Endothelial cell of umbilical vein (primary cell): ENCODE measurements around the gene RBM20. TPM values are rescaled to one million over a fixed set of nuclear protein-coding genes. Genes with fewer than 3 reads are reported as not detected.

Source experiments
- BruUV-seq: library from RNA; stranded (reverse); fragments of 400-500 nt; replicated peaks from 2 replicates; lab custom pipeline; 2021; lab: Mats Ljungman, UMichigan
- CTCF ChIA-PET: fragments of 300-600, 350-600 bp; sonication (Branson Sonifier 250); formaldehyde crosslinking; loops from one replicate; lab custom pipeline; 2021; ENCODE audit warnings: antibody characterized with exemption, inconsistent platforms; lab: Charles Lee
- POLR2A ChIA-PET: fragments of 300-600, 350-600 bp; sonication (Branson Sonifier 250); formaldehyde crosslinking; loops from one replicate; lab custom pipeline; 2021; ENCODE audit warnings: antibody characterized with exemption, inconsistent platforms; lab: Charles Lee
- DNase-seq: peaks from one replicate; pipeline ENCODE4 v3.0.0-alpha.2; 2011; ENCODE audit warnings: low read depth, low spot score
- FAIRE-seq: peaks from 2 replicates; lab custom pipeline; 2011; peaks lifted over from hg19 to GRCh38; lab: Jason Lieb, UNC
- H2AFZ ChIP-seq: 2 replicates; pipeline ENCODE4 v1.6.0; 2012; ENCODE audit warnings: low read depth, low read length, control low read depth, inconsistent platforms
- H3K27ac ChIP-seq: 2 replicates; pipeline ENCODE4 v1.5.1; 2011; ENCODE audit warnings: low read depth, mild to moderate bottlenecking, control low read depth, low read length, moderate library complexity; ENCODE audit not compliant: insufficient read depth
- H3K27me3 ChIP-seq, 2 experiments: 2 replicates each; pipeline versions ENCODE4 v1.6.0 to v1.6.1; 2011; ENCODE audit warnings: low read length in 2 of 2, mixed read lengths in 1 of 2; ENCODE audit not compliant: control insufficient read depth in 2 of 2, insufficient read depth in 2 of 2
- H3K36me3 ChIP-seq, 2 experiments: 2 replicates in 1 of 2; 3 replicates in 1 of 2; pipeline ENCODE4 v1.5.1; 2011; ENCODE audit warnings: low read length in 2 of 2, mild to moderate bottlenecking in 1 of 2, moderate library complexity in 1 of 2; ENCODE audit not compliant: control insufficient read depth in 2 of 2, insufficient read depth in 2 of 2; ENCODE audit errors: extremely low read depth in 1 of 2
- H3K4me1 ChIP-seq: 3 replicates; pipeline ENCODE4 v1.5.1; 2011; ENCODE audit warnings: mild to moderate bottlenecking, low read length; ENCODE audit not compliant: control insufficient read depth, insufficient read depth; ENCODE audit errors: extremely low read depth
- H3K4me2 ChIP-seq: 2 replicates; pipeline ENCODE4 v1.6.1; 2011; ENCODE audit warnings: low read length, control low read depth, mixed read lengths; ENCODE audit not compliant: insufficient read depth
- H3K4me3 ChIP-seq, 3 experiments: fragments of 200-600 bp in 1 of 3; sonication (generic), shearing (Covaris generic) in 1 of 3; replicated peaks in 1 of 3; 2 replicates each; pipeline ENCODE4 v1.5.1; 2011 to 2016; ENCODE audit warnings: control low read depth in 3 of 3, low read length in 3 of 3, mild to moderate bottlenecking in 2 of 3, inconsistent platforms in 1 of 3, low read depth in 1 of 3, moderate library complexity in 1 of 3; ENCODE audit not compliant: insufficient read depth in 1 of 3
- H3K79me2 ChIP-seq: 2 replicates; pipeline ENCODE4 v1.6.0; 2012; ENCODE audit warnings: low read length, inconsistent platforms; ENCODE audit not compliant: control insufficient read depth, insufficient read depth
- H3K9ac ChIP-seq: replicated peaks from 2 replicates; pipeline ENCODE3; 2011; ENCODE audit warnings: low read length, control low read depth; ENCODE audit not compliant: insufficient read depth; ENCODE audit errors: extremely low read depth
- H3K9me1 ChIP-seq: replicated peaks from 3 replicates; pipeline ENCODE4 v1.6.0; 2011; ENCODE audit warnings: mild to moderate bottlenecking, low read length; ENCODE audit not compliant: control insufficient read depth, insufficient read depth; ENCODE audit errors: extremely low read depth
- H3K9me3 ChIP-seq: replicated peaks from 2 replicates; pipeline ENCODE4 v1.5.1; 2012; ENCODE audit warnings: low read length, inconsistent platforms; ENCODE audit not compliant: control insufficient read depth, insufficient read depth
- H4K20me1 ChIP-seq: replicated peaks from 2 replicates; pipeline ENCODE3; 2011; ENCODE audit warnings: mild to moderate bottlenecking, low read length; ENCODE audit not compliant: control insufficient read depth, insufficient read depth; ENCODE audit errors: extremely low read depth
- CTCF ChIP-seq, 2 donors: IDR thresholded peaks; 1 replicate in 1 of 2; 2 replicates in 1 of 2; pipeline ENCODE4 v1.5.1; 2011; ENCODE audit warnings: low read length in 2 of 2, mild to moderate bottlenecking in 2 of 2, moderate library complexity in 2 of 2, control low read depth in 1 of 2, inconsistent platforms in 1 of 2, low read depth in 1 of 2; ENCODE audit not compliant: insufficient read depth in 1 of 2; ENCODE audit errors: extremely low read depth in 1 of 2
- EZH2 ChIP-seq: IDR thresholded peaks from 2 replicates; pipeline ENCODE4 v1.6.1; 2012; ENCODE audit warnings: borderline replicate concordance, low read depth, mild to moderate bottlenecking, moderate library complexity, low read length, inconsistent platforms; ENCODE audit not compliant: severe bottlenecking
- FOS ChIP-seq: IDR thresholded peaks from 2 replicates; pipeline ENCODE4 v1.6.1; 2011; ENCODE audit warnings: mild to moderate bottlenecking, low read length, moderate library complexity, borderline replicate concordance; ENCODE audit not compliant: insufficient read depth
- GATA2 ChIP-seq: IDR thresholded peaks from 2 replicates; pipeline ENCODE4 v1.7.0; 2011; ENCODE audit warnings: low read depth, mild to moderate bottlenecking, moderate library complexity, mixed read lengths, low read length; ENCODE audit not compliant: insufficient read length, insufficient read depth
- JUN ChIP-seq: IDR thresholded peaks from 2 replicates; pipeline ENCODE4 v1.6.1; 2011; ENCODE audit warnings: borderline replicate concordance, low read depth; ENCODE audit not compliant: insufficient read length, insufficient read depth
- MYC ChIP-seq: IDR thresholded peaks from one replicate; pipeline ENCODE4 v1.6.1; 2011; ENCODE audit warnings: mild to moderate bottlenecking, low read depth, low read length
- POLR2A ChIP-seq: IDR thresholded peaks from 2 replicates; pipeline ENCODE4 v1.6.1; 2012; ENCODE audit warnings: low read depth, mild to moderate bottlenecking, control low read depth, low read length
- POLR2AphosphoS5 ChIP-seq: IDR thresholded peaks from 2 replicates; pipeline ENCODE4 v1.6.1; 2012; ENCODE audit warnings: low read depth, mild to moderate bottlenecking, control low read depth, low read length, moderate library complexity; ENCODE audit not compliant: insufficient read depth
- dilution Hi-C: fragments of 300-500 bp; cut with MboI; formaldehyde crosslinking; loops from one replicate; pipeline ENCODE4 v1.15.0; 2019; ENCODE audit warnings: low sequenced_read_pairs; ENCODE audit not compliant: extremely low pct_ligation_motif_present
- intact Hi-C: fragments of 100-400 bp; cut with micrococcal nuclease; formaldehyde crosslinking; loops from one replicate; pipeline ENCODE4 v1.10.0; 2022
- polyA plus RNA-seq, 4 experiments: library from polyadenylated mRNA; depleted of rRNA in 3 of 4; stranded (reverse) in 3 of 4; unstranded in 1 of 4; fragments of >200 nt; gene quantifications; 2 replicates each; pipeline versions ENCODE4 v1.2.1 to v1.2.3, GENCODE V29; 2011 to 2012; ENCODE audit warnings: missing spikeins in 1 of 4
- total RNA-seq: library from RNA; stranded (reverse); gene quantifications from 2 replicates; pipeline ENCODE4 v1.2.3, GENCODE V29; 2021
- TF ChIP-seq, protein P1 (sequence below): IDR thresholded peaks from 2 replicates; pipeline ENCODE4 v1.6.1; 2011; ENCODE audit not compliant: insufficient read depth, insufficient read length

The RBM20 gene
- total and polyA plus RNA-seq, 2 donors (not counting 3 experiments of a cell fraction or from before 2014, with no cell fraction given), result 0.04 TPM; not detected in 1

- no peaks in the 10 kb centered on the region for H3K9me3 ChIP-seq
- BruUV-seq, result no TSS peak
- POLR2A ChIA-PET, result no interaction called here
- dilution Hi-C loops, result no loop called here
- H3K36me3 ChIP-seq, result no peaks in the 10 kb centered on the region
- H4K20me1 ChIP-seq, result no peaks in the 10 kb centered on the region
- no peaks in the 10 kb centered on the region for H3K79me2 ChIP-seq
- no peaks in the 10 kb centered on the region for H3K9me1 ChIP-seq
- peaks cover 6% of the 10 kb centered on the region for H3K4me1 ChIP-seq
- DNase-seq, result no peak
- no peak overlapping the region for H3K4me2 ChIP-seq
- no peak overlapping the region for H3K9ac ChIP-seq
- no peak overlapping the region for H2AFZ ChIP-seq
- intact Hi-C loops, result loop anchor here (5.0 kb wide), 1 partner anchor 85 kb away; no protein-coding TSS in a partner anchor
- H3K27ac ChIP-seq, result no peak overlapping the region
- no peak for TF ChIP-seq POLR2AphosphoS5
- TF ChIP-seq POLR2A, result no peak
- TF ChIP-seq FOS, result no peak
- TF ChIP-seq CTCF (IDR thresholded peaks at IDR 0.05; ENCODE audit: extremely low read depth in 1 of 2, insufficient read depth in 1 of 2, low read depth in 1 of 2, low read length in 2 of 2), result no peak
- TF ChIP-seq MYC, result no peak
- TF ChIP-seq GATA2, result no peak
- TF ChIP-seq JUN, result no peak
- TF ChIP-seq, protein P1, sequence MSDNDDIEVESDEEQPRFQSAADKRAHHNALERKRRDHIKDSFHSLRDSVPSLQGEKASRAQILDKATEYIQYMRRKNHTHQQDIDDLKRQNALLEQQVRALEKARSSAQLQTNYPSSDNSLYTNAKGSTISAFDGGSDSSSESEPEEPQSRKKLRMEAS, result no peak
- TF ChIP-seq EZH2, result no peak
- no peak for FAIRE-seq
- CTCF ChIA-PET, result interaction anchor here (1.3 kb wide), 1 partner anchor 18 kb away, joined by 5 read pairs; no protein-coding TSS in a partner anchor
- peaks cover 0 to 8% of the 10 kb centered on the region in 2 experiments for H3K27me3 ChIP-seq
- H3K4me3 ChIP-seq, result no peak overlapping the region
Observed at GRCh38 chr10:110777017-110777416, 132.9 kb downstream of the RBM20 start.
